ENCODE results near the gene PIK3C2A. TPM values are rescaled to one million over a fixed set of nuclear protein-coding genes. Genes with fewer than 3 reads are reported as not detected.

PIK3C2A gene, protein sequence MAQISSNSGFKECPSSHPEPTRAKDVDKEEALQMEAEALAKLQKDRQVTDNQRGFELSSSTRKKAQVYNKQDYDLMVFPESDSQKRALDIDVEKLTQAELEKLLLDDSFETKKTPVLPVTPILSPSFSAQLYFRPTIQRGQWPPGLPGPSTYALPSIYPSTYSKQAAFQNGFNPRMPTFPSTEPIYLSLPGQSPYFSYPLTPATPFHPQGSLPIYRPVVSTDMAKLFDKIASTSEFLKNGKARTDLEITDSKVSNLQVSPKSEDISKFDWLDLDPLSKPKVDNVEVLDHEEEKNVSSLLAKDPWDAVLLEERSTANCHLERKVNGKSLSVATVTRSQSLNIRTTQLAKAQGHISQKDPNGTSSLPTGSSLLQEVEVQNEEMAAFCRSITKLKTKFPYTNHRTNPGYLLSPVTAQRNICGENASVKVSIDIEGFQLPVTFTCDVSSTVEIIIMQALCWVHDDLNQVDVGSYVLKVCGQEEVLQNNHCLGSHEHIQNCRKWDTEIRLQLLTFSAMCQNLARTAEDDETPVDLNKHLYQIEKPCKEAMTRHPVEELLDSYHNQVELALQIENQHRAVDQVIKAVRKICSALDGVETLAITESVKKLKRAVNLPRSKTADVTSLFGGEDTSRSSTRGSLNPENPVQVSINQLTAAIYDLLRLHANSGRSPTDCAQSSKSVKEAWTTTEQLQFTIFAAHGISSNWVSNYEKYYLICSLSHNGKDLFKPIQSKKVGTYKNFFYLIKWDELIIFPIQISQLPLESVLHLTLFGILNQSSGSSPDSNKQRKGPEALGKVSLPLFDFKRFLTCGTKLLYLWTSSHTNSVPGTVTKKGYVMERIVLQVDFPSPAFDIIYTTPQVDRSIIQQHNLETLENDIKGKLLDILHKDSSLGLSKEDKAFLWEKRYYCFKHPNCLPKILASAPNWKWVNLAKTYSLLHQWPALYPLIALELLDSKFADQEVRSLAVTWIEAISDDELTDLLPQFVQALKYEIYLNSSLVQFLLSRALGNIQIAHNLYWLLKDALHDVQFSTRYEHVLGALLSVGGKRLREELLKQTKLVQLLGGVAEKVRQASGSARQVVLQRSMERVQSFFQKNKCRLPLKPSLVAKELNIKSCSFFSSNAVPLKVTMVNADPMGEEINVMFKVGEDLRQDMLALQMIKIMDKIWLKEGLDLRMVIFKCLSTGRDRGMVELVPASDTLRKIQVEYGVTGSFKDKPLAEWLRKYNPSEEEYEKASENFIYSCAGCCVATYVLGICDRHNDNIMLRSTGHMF (N-terminal part only)
- total RNA-seq, result 32.0 and 54.6 TPM in 2 replicates
- polyA plus RNA-seq, result 20.7 and 23.2 TPM in 2 replicates

DNA sequence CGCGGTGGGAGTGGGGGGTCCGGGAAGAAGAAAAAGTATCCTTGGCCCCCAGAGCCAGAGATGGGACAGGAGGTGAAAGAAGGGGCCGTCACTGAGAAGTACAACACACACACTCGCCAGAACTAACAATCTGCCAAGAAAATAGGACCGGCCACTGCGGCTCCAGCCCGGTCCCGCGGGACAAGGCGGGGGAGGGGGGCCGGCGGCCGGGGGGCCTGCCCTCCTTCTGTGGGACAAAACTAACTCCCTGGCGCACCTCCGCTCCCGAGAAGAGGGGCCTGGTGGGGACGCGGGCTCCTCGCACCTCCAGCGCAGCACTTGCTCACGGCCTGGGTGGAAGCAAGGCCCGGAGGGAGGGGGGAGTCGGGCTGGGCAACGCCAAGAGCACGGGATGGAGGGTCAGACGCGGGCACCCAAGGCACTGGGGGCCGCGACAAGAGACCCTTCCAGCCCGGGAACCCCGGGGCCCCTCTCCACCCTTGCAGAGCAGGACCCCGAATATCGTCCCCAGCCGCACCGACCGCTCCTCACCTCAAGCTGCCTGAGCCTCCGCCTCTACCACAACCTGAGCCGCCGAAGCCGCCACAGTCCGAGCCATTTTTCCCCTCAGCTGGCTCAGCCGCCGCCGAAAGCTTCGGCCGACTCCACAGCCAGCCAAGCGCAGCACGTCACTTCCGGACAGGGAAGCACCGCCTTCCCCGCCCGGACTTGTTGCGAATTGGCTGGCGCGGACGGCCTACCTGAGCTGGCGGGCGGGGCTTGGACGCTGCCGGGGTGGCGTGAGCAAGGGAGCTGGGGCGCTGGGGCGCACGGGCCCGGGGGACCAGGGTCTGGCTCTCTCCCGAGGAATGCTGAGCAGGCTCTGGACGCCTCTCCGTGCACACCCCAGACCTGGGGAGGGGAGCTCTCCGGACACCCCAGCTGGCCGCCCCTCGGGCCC is at the start of gene PIK3C2A:
Gene PIK3C2A, minus strand, starts transcription at position 670 of the 940 bp plus-strand sequence. CDS start 38,245 bp downstream, outside the sequence.
- peak; percentile 96 to 98 for DNase-seq (ENCODE audit: low read depth in 1 of 2, low spot score in 1 of 2)
- Histone ChIP-seq H3K27me3 (no peaks in the 10 kb centered on the region), H3K4me1 (ENCODE audit: low read depth) (peaks cover 12% of the 10 kb centered on the region), H3K9me3 (ENCODE audit: low read depth) (no peaks in the 10 kb centered on the region), H3K4me3 (peak within 1 kb of the TSS; percentile 88), H3K36me3 (no peaks in the 10 kb centered on the region), H3K27ac (peak within 1 kb of the TSS; percentile 98)
- TF ChIP-seq, protein P1, sequence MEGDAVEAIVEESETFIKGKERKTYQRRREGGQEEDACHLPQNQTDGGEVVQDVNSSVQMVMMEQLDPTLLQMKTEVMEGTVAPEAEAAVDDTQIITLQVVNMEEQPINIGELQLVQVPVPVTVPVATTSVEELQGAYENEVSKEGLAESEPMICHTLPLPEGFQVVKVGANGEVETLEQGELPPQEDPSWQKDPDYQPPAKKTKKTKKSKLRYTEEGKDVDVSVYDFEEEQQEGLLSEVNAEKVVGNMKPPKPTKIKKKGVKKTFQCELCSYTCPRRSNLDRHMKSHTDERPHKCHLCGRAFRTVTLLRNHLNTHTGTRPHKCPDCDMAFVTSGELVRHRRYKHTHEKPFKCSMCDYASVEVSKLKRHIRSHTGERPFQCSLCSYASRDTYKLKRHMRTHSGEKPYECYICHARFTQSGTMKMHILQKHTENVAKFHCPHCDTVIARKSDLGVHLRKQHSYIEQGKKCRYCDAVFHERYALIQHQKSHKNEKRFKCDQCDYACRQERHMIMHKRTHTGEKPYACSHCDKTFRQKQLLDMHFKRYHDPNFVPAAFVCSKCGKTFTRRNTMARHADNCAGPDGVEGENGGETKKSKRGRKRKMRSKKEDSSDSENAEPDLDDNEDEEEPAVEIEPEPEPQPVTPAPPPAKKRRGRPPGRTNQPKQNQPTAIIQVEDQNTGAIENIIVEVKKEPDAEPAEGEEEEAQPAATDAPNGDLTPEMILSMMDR (IDR thresholded peaks at IDR 0.05; ENCODE audit: low read depth, low read length), result no peak

DNA sequence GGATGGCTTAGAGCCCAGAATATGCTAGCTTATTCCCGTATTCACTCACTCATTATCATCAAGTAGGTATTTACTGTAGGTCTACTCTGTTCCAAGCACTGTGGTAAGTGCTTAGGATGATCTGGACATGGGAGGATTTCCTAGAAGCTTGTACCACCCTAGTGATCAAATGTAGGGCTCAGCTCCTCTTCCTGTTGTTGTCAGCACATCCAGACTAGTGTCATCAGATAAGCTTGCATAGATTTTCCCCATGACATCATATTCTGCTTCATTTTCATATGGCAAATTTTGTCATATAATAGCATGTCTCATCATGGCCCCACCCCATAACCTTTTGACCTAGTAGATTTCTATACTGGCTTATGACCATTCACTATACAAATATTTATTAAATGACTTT is 49.4 kb upstream of the PIK3C2A start:
- TF ChIP-seq, protein P1 (IDR thresholded peaks at IDR 0.05; ENCODE audit: low read depth, low read length), result no peak
- peak in 1 of 2 donors; percentile 72 for DNase-seq (ENCODE audit: low read depth in 1 of 2, low spot score in 1 of 2)

DNA sequence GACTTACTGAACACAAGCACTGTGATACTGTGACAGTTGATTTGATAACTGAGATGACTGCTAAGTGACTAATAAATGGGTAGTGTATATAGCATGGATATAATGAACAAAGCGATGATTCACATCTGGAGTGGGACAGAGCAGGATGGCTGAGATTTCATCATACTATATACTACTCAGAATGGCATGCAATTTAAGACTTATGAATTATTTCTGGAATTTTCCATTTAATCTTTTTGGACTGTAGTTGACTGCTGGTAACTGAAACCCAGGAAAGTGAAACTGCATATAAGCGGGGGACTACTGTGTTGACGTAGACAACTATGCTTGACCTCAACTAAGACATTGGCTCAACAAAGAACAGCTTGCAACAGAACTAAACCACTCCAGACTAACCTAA is 48.7 kb upstream of the PIK3C2A start:
- no peaks in the 10 kb centered on the region for H3K9me3 ChIP-seq (ENCODE audit: low read depth)
- H3K27ac ChIP-seq, result no peak overlapping the region
- H3K4me1 ChIP-seq (ENCODE audit: low read depth), result no peaks in the 10 kb centered on the region
- H3K36me3 ChIP-seq, result no peaks in the 10 kb centered on the region
- no peak overlapping the region for H3K4me3 ChIP-seq
- H3K27me3 ChIP-seq, result no peaks in the 10 kb centered on the region
- DNase-seq (ENCODE audit: low read depth in 1 of 2, low spot score in 1 of 2), result peak in 1 of 2 donors; percentile 98
- TF ChIP-seq, protein P1 (IDR thresholded peaks at IDR 0.05; ENCODE audit: low read depth, low read length), result no peak

More for the DNA sequence above, 49.4 kb upstream of the PIK3C2A start:
- Histone ChIP-seq H3K27me3 (no peaks in the 10 kb centered on the region), H3K36me3 (no peaks in the 10 kb centered on the region), H3K4me1 (ENCODE audit: low read depth) (no peaks in the 10 kb centered on the region), H3K9me3 (ENCODE audit: low read depth) (no peaks in the 10 kb centered on the region), H3K27ac (no peak overlapping the region), H3K4me3 (no peak overlapping the region)

DNA sequence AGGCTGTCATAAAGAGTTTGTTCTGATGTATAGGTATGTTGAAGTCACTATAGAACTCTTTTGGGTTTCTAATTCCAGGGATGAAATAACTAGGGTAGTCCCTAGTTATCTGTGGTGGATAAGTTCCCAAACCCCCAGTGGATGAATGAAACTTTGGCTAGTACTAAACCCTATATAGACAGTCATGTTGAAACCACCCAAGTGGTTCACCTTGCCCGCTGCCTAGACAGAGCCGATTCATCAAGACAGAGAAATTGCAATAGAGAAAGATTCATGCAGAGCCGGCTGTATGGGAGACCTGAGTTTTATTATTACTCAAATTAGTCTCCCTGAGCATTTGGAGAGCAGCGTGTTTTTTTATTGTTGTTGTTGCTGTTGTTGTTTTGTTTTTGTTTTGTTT is 44.9 kb upstream of the PIK3C2A start:
- Histone ChIP-seq H3K27ac (no peak overlapping the region), H3K36me3 (no peaks in the 10 kb centered on the region), H3K9me3 (ENCODE audit: low read depth) (no peaks in the 10 kb centered on the region), H3K27me3 (no peaks in the 10 kb centered on the region), H3K4me3 (no peak overlapping the region), H3K4me1 (ENCODE audit: low read depth) (no peaks in the 10 kb centered on the region)
- DNase-seq (ENCODE audit: low read depth in 1 of 2, low spot score in 1 of 2), result no peak
- TF ChIP-seq, protein P1 (IDR thresholded peaks at IDR 0.05; ENCODE audit: low read depth, low read length), result no peak

All from cardiac muscle cell (in vitro differentiated cells and primary cell).